Gastrocnemius medialis (tissue), 4 donors: ENCODE data around the gene CDH8.

Experiments used
- POLR2A ChIP-seq, 2 donors: fragments of 450-650 bp; IDR thresholded peaks; one replicate each; pipeline ENCODE4 v1.6.1; 2017; ENCODE audit warnings: antibody characterized with exemption in 2 of 2, mild to moderate bottlenecking in 2 of 2, moderate library complexity in 2 of 2
- TF ChIP-seq, protein P1 (sequence below), 5 experiments: fragments of 450-650 bp in 3 of 5; fragments of 200-600 bp in 2 of 5; sonication (generic) in 2 of 5; IDR thresholded peaks in 4 of 5; conservative IDR thresholded peaks in 1 of 5; 1 replicate in 4 of 5; 2 replicates in 1 of 5; pipeline ENCODE4 v1.5.1; 2016 to 2019; ENCODE audit warnings: antibody characterized with exemption in 5 of 5, mild to moderate bottlenecking in 3 of 5, moderate library complexity in 3 of 5

DNA sequence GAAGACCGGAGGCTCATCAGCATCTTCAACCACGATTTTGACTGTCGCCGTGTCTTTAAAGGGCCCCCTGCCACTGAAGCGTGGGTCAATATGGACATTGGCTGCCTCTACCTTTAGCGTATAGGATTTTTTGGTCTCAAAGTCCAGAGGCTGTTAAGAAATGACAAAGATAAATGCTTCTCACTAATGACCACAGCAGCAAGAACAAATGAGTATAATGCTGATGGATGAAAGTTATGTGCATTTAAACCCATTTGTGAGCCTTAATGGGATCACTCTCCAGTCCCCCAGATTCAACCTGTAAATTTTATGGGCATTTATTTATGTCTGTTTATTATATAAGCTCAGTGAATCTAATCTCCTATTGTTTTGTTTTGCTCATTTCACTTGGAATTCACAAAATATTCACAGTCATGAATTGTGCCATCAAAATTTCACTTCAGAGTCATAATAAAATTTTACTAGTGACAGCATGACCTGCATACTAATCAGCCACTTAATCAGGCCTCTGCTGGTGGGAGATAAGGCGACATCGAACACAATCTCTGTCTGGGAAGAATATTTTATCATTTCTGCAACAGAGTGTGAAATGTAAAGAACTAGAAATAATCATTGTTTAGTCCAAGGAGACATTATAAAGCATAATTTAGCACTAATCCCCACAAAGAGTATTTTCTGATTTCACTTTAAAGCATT lies 218.5 kb downstream of the CDH8 start:
- TF ChIP-seq, protein P1, sequence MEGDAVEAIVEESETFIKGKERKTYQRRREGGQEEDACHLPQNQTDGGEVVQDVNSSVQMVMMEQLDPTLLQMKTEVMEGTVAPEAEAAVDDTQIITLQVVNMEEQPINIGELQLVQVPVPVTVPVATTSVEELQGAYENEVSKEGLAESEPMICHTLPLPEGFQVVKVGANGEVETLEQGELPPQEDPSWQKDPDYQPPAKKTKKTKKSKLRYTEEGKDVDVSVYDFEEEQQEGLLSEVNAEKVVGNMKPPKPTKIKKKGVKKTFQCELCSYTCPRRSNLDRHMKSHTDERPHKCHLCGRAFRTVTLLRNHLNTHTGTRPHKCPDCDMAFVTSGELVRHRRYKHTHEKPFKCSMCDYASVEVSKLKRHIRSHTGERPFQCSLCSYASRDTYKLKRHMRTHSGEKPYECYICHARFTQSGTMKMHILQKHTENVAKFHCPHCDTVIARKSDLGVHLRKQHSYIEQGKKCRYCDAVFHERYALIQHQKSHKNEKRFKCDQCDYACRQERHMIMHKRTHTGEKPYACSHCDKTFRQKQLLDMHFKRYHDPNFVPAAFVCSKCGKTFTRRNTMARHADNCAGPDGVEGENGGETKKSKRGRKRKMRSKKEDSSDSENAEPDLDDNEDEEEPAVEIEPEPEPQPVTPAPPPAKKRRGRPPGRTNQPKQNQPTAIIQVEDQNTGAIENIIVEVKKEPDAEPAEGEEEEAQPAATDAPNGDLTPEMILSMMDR (IDR thresholded peaks at IDR 0.05 in 4 of 5, conservative IDR thresholded peaks at IDR 0.05 in 1 of 5): no peak
- TF ChIP-seq POLR2A (IDR thresholded peaks at IDR 0.05): no peak
